NT2/D1 (cell line): Measurements from ENCODE around the gene KRTAP4-6.

Source experiments
- SUZ12 ChIP-seq: IDR thresholded peaks from 2 replicates; pipeline ENCODE4 v1.6.1; 2011; ENCODE audit not compliant: insufficient read length, insufficient read depth; ENCODE audit errors: extremely low read depth
- YY1 ChIP-seq: IDR thresholded peaks from 2 replicates; pipeline ENCODE4 v1.6.1; 2011; ENCODE audit not compliant: insufficient read length, insufficient read depth
- ZNF274 ChIP-seq: IDR thresholded peaks from 2 replicates; pipeline ENCODE4 v1.6.1; 2011; ENCODE audit warnings: mild to moderate bottlenecking, low read depth, low read length

DNA sequence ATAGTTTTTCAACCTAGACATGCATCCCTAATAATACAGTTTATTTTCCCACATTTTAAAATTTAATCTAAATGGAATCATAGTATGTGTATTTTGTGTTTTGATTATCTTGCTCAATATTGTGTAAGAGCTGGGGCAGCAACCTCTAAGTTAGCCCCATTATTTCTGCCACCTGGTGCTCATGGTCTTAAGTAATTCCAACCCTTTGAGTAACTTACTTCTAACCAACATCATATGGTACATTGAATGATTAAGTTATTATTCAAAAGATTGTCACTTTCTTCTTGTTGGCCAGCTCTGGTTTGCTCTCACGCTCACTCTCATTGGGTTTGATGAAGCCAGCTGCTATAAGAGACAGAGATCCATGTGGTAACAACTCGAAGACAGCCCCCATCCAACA, 31.5 kb upstream of the KRTAP4-6 start:
- TF ChIP-seq YY1, result no peak
- TF ChIP-seq ZNF274, result no peak
- no peak for TF ChIP-seq SUZ12
